GM12875 (cell line): ENCODE results near the gene RMC1.
"Not testable (repeated sequence)": the region's sequence is repeated elsewhere in the genome, so short reads cannot be mapped to it uniquely, and the experiment has no call there.

Experiments
- H3K4me3 ChIP-seq: one replicate; pipeline ENCODE4 v1.5.1; 2011; ENCODE audit warnings: low read depth, low read length, control low read depth
- CTCF ChIP-seq: IDR thresholded peaks from 2 replicates; pipeline ENCODE4 v1.5.1; 2011; ENCODE audit warnings: low read depth, mild to moderate bottlenecking, control low read depth, inconsistent platforms, low read length, moderate library complexity, borderline replicate concordance; ENCODE audit not compliant: insufficient read depth

Gene RMC1

GRCh38 chr18:23550898-23551297 lies 47.6 kb downstream of the RMC1 start:
- TF ChIP-seq CTCF: no peak
- no peak overlapping the region for H3K4me3 ChIP-seq

- TF ChIP-seq CTCF: no peak
- no peak overlapping the region for H3K4me3 ChIP-seq
These were observed 48.7 kb downstream of the RMC1 start for GRCh38 chr18:23551978-23552377.

GRCh38 chr18:23552505-23552904 lies 49.2 kb downstream of the RMC1 start:
- TF ChIP-seq CTCF: no peak
- no peak overlapping the region for H3K4me3 ChIP-seq

GRCh38 chr18:23553887-23554286 lies 50.6 kb downstream of the RMC1 start:
- H3K4me3 ChIP-seq: no peak overlapping the region
- no peak for TF ChIP-seq CTCF

GRCh38 chr18:23556145-23556780 lies 53.0 kb downstream of the RMC1 start:
- no peak for TF ChIP-seq CTCF
- no peak overlapping the region for H3K4me3 ChIP-seq

- H3K4me3 ChIP-seq: not testable (repeated sequence)
These were observed 54.2 kb downstream of the RMC1 start for GRCh38 chr18:23557511-23557910.

- no peak overlapping the region for H3K4me3 ChIP-seq
- no peak for TF ChIP-seq CTCF
These were observed 56.9 kb downstream of the RMC1 start for GRCh38 chr18:23560186-23560585.
